IMR-90 (cell line): ENCODE data around the gene CATSPERE.

Experiments
- CTCF ChIP-seq: conservative IDR thresholded peaks from 2 replicates; pipeline ENCODE4 v1.5.1; 2012; ENCODE audit warnings: mild to moderate bottlenecking, low read depth, low read length, improper control_type of control experiment
- MAZ ChIP-seq: IDR thresholded peaks from 2 replicates; pipeline ENCODE4 v1.6.1; 2012; ENCODE audit warnings: low read depth, mild to moderate bottlenecking, low read length, improper control_type of control experiment, moderate library complexity, borderline replicate concordance
- USF2 ChIP-seq: fragments of 150-350 bp; IDR thresholded peaks from 2 replicates; pipeline ENCODE4 v1.6.1; 2017; ENCODE audit warnings: mild to moderate bottlenecking, antibody characterized with exemption, low read length, low read depth

GRCh38 chr1:244451951-244452795, 8.9 kb upstream of the CATSPERE start:
- TF ChIP-seq MAZ (peak; percentile 83; the same call in 1 of the 2 replicates), CTCF (peak; percentile 61), USF2 (no peak; the same call in 1 of the 2 replicates)
